Ishikawa (cell line): ENCODE results near the gene AKAIN1.

Source experiments
- CEBPB ChIP-seq: IDR thresholded peaks from 2 replicates; pipeline ENCODE4 v1.6.1; 2012
- CREB1 ChIP-seq: IDR thresholded peaks from 2 replicates; pipeline ENCODE4 v1.6.1; 2012; ENCODE audit warnings: low read depth
- EGR1 ChIP-seq: IDR thresholded peaks from 2 replicates; pipeline ENCODE4 v1.6.1; 2012
- EP300 ChIP-seq: IDR thresholded peaks from 2 replicates; pipeline ENCODE4 v1.6.1; 2012; ENCODE audit warnings: borderline replicate concordance
- FOXM1 ChIP-seq: IDR thresholded peaks from 2 replicates; pipeline ENCODE4 v1.6.1; 2012; ENCODE audit warnings: low read depth, borderline replicate concordance
- MAX ChIP-seq: IDR thresholded peaks from 2 replicates; pipeline ENCODE4 v1.6.1; 2012
- NFIC ChIP-seq: IDR thresholded peaks from 2 replicates; pipeline ENCODE4 v1.6.1; 2012
- RAD21 ChIP-seq: IDR thresholded peaks from 2 replicates; pipeline ENCODE4 v1.6.1; 2012; ENCODE audit warnings: low read depth
- TAF1 ChIP-seq: IDR thresholded peaks from 2 replicates; pipeline ENCODE4 v1.6.1; 2012; ENCODE audit warnings: low read depth, mild to moderate bottlenecking
- TCF12 ChIP-seq: IDR thresholded peaks from 2 replicates; pipeline ENCODE4 v1.6.1; 2012; ENCODE audit warnings: low read depth
- TEAD4 ChIP-seq: IDR thresholded peaks from 2 replicates; pipeline ENCODE4 v1.6.1; 2012
- USF1 ChIP-seq: IDR thresholded peaks from 2 replicates; pipeline ENCODE4 v1.6.1; 2012
- YY1 ChIP-seq: IDR thresholded peaks from 2 replicates; pipeline ENCODE4 v1.6.1; 2012; ENCODE audit warnings: low read depth
- ZBTB7A ChIP-seq: IDR thresholded peaks from 2 replicates; pipeline ENCODE4 v1.6.1; 2012; ENCODE audit warnings: low read depth
- TF ChIP-seq, protein P1 (sequence below): IDR thresholded peaks from 2 replicates; pipeline ENCODE4 v1.6.1; 2012; ENCODE audit warnings: low read depth, mild to moderate bottlenecking

AKAIN1 gene

GRCh38 chr18:5106730-5107129 lies 90.3 kb downstream of the AKAIN1 start:
- TF ChIP-seq NFIC, result no peak
- no peak for TF ChIP-seq MAX
- TF ChIP-seq EGR1, result no peak
- no peak for TF ChIP-seq RAD21
- TF ChIP-seq YY1, result no peak
- TF ChIP-seq TCF12, result no peak
- TF ChIP-seq, protein P1, sequence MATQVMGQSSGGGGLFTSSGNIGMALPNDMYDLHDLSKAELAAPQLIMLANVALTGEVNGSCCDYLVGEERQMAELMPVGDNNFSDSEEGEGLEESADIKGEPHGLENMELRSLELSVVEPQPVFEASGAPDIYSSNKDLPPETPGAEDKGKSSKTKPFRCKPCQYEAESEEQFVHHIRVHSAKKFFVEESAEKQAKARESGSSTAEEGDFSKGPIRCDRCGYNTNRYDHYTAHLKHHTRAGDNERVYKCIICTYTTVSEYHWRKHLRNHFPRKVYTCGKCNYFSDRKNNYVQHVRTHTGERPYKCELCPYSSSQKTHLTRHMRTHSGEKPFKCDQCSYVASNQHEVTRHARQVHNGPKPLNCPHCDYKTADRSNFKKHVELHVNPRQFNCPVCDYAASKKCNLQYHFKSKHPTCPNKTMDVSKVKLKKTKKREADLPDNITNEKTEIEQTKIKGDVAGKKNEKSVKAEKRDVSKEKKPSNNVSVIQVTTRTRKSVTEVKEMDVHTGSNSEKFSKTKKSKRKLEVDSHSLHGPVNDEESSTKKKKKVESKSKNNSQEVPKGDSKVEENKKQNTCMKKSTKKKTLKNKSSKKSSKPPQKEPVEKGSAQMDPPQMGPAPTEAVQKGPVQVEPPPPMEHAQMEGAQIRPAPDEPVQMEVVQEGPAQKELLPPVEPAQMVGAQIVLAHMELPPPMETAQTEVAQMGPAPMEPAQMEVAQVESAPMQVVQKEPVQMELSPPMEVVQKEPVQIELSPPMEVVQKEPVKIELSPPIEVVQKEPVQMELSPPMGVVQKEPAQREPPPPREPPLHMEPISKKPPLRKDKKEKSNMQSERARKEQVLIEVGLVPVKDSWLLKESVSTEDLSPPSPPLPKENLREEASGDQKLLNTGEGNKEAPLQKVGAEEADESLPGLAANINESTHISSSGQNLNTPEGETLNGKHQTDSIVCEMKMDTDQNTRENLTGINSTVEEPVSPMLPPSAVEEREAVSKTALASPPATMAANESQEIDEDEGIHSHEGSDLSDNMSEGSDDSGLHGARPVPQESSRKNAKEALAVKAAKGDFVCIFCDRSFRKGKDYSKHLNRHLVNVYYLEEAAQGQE, result no peak
- TF ChIP-seq EP300, result no peak
- TF ChIP-seq ZBTB7A, result no peak
- no peak for TF ChIP-seq CREB1
- no peak for TF ChIP-seq CEBPB
- TF ChIP-seq TAF1, result no peak
- no peak for TF ChIP-seq TEAD4
- no peak for TF ChIP-seq FOXM1
- no peak for TF ChIP-seq USF1

GRCh38 chr18:5104246-5104645 lies 92.8 kb downstream of the AKAIN1 start:
- no peak for TF ChIP-seq YY1
- no peak for TF ChIP-seq EP300
- TF ChIP-seq MAX, result no peak
- TF ChIP-seq, protein P1, result no peak
- TF ChIP-seq TAF1, result no peak
- TF ChIP-seq TEAD4, result no peak
- no peak for TF ChIP-seq FOXM1
- TF ChIP-seq ZBTB7A, result no peak
- TF ChIP-seq NFIC, result no peak
- no peak for TF ChIP-seq RAD21
- TF ChIP-seq CEBPB, result no peak
- no peak for TF ChIP-seq TCF12
- TF ChIP-seq EGR1, result no peak
- TF ChIP-seq USF1, result no peak
- no peak for TF ChIP-seq CREB1

DNA sequence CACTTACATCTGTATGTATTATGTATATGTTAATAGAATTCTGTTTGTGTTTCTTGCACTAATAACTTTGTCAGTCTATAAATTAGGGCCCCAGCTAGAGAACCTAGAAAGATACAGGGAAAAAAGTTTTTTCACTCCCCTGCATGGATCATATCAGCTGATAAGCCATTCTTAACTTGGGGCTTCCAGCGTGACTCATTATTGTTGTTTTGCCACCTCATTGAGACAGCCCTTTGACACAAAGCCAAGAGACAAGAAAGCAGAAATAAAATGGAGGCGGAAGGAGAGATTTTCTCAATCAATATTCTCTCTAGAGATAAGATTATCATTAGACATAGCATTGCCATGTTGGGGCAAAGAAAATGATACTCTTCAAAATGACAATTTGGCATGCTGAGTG lies 93.4 kb downstream of the AKAIN1 start:
- no peak for TF ChIP-seq NFIC
- no peak for TF ChIP-seq MAX
- TF ChIP-seq USF1, result no peak
- TF ChIP-seq, protein P1, result no peak
- TF ChIP-seq YY1, result no peak
- TF ChIP-seq ZBTB7A, result no peak
- TF ChIP-seq EP300, result no peak

GRCh38 chr18:5103286-5103685 lies 93.8 kb downstream of the AKAIN1 start:
- TF ChIP-seq NFIC (no peak), TCF12 (no peak), CREB1 (no peak), CEBPB (no peak), ZBTB7A (no peak), RAD21 (no peak), TAF1 (no peak)
